Thoracic aorta (tissue), 2 donors: ENCODE measurements around the gene CHAF1B. TPM values are rescaled to one million over a fixed set of nuclear protein-coding genes. Genes with fewer than 3 reads are reported as not detected.
"Not testable (repeated sequence)": the region's sequence is repeated elsewhere in the genome, so short reads cannot be mapped to it uniquely, and the experiment has no call there.

ENCODE experiments used
- ATAC-seq: fragments of 150-250 bp; one replicate; pipeline ENCODE4 v1.8.0; 2017; ENCODE audit warnings: low read depth; ENCODE audit not compliant: insufficient number of reproducible peaks, low FRiP score
- DNase-seq: peaks from one replicate; pipeline ENCODE4 v3.0.0-alpha.2; 2020; ENCODE audit warnings: low spot score
- H3K27ac ChIP-seq, 2 donors: fragments of 200-600 bp; sonication (generic); 1 replicate in 1 of 2; 2 replicates in 1 of 2; pipeline ENCODE4 v1.5.1; 2016; ENCODE audit warnings: mild to moderate bottlenecking in 2 of 2, moderate library complexity in 2 of 2
- H3K27me3 ChIP-seq: fragments of 200-600 bp; sonication (generic); replicated peaks from 2 replicates; pipeline ENCODE4 v1.6.0; 2016; ENCODE audit warnings: mild to moderate bottlenecking; ENCODE audit not compliant: insufficient read depth
- H3K36me3 ChIP-seq: fragments of 200-600 bp; sonication (generic); one replicate; pipeline ENCODE4 v1.5.1; 2016
- H3K4me1 ChIP-seq, 2 donors: fragments of 200-600 bp; sonication (generic); 1 replicate in 1 of 2; 2 replicates in 1 of 2; pipeline versions ENCODE4 v1.5.1 to v1.6.0; 2016; ENCODE audit warnings: low read depth in 2 of 2, mild to moderate bottlenecking in 1 of 2; ENCODE audit not compliant: control insufficient read depth in 1 of 2
- H3K4me3 ChIP-seq: fragments of 200-600 bp; sonication (generic); 2 replicates; pipeline ENCODE4 v1.5.1; 2016; ENCODE audit warnings: mild to moderate bottlenecking
- H3K9me3 ChIP-seq: fragments of 200-600 bp; sonication (generic); 2 replicates; pipeline ENCODE4 v1.5.1; 2016
- CTCF ChIP-seq: fragments of 200-600 bp; sonication (generic); IDR thresholded peaks from one replicate; pipeline ENCODE4 v1.5.1; 2019; ENCODE audit warnings: antibody characterized with exemption
- total RNA-seq, 2 donors: library from RNA; depleted of rRNA; stranded (reverse); fragments of >200 nt; gene quantifications; one replicate each; pipeline versions ENCODE4 v1.1.0 to v1.2.3, GENCODE V29; 2016

Gene CHAF1B
- total RNA-seq, 2 donors from 2014 or later = 0.35 to 1.2 TPM

GRCh38 chr21:36396971-36397370 is 11.8 kb downstream of the CHAF1B start:
- Histone ChIP-seq H3K4me1 (no peaks in the 10 kb centered on the region), H3K27ac (no peak overlapping the region), H3K9me3 (no peaks in the 10 kb centered on the region), H3K4me3 (no peak overlapping the region), H3K27me3 (no peaks in the 10 kb centered on the region), H3K36me3 (no peaks in the 10 kb centered on the region)
- DNase-seq = no peak
- ATAC-seq = no peak
- TF ChIP-seq CTCF = no peak

GRCh38 chr21:36397606-36398005 is 12.4 kb downstream of the CHAF1B start:
- no peak for TF ChIP-seq CTCF
- no peaks in the 10 kb centered on the region for H3K36me3 ChIP-seq
- no peaks in the 10 kb centered on the region for H3K27me3 ChIP-seq
- no peaks in the 10 kb centered on the region for H3K4me1 ChIP-seq
- DNase-seq (no peak), ATAC-seq (no peak)
- H3K9me3 ChIP-seq = no peaks in the 10 kb centered on the region
- no peak overlapping the region for H3K4me3 ChIP-seq
- H3K27ac ChIP-seq = no peak overlapping the region

- H3K4me1 ChIP-seq, H3K27ac ChIP-seq, H3K9me3 ChIP-seq, H3K27me3 ChIP-seq, H3K4me3 ChIP-seq, H3K36me3 ChIP-seq, ATAC-seq, DNase-seq: not testable (repeated sequence)
These were observed 14.5 kb downstream of the CHAF1B start for GRCh38 chr21:36399736-36400135.

- Histone ChIP-seq H3K27ac (no peak overlapping the region), H3K4me1 (no peaks in the 10 kb centered on the region), H3K27me3 (no peaks in the 10 kb centered on the region), H3K9me3 (no peaks in the 10 kb centered on the region), H3K36me3 (no peaks in the 10 kb centered on the region), H3K4me3 (no peak overlapping the region)
- ATAC-seq = no peak
- no peak for TF ChIP-seq CTCF
- no peak for DNase-seq
These were observed 15.5 kb downstream of the CHAF1B start for GRCh38 chr21:36400719-36401118.

GRCh38 chr21:36402339-36402738 is 17.1 kb downstream of the CHAF1B start:
- Histone ChIP-seq H3K4me1 (no peaks in the 10 kb centered on the region), H3K36me3 (no peaks in the 10 kb centered on the region), H3K9me3 (no peaks in the 10 kb centered on the region), H3K4me3 (no peak overlapping the region), H3K27ac (no peak overlapping the region), H3K27me3 (no peaks in the 10 kb centered on the region)
- TF ChIP-seq CTCF = no peak
- DNase-seq (no peak), ATAC-seq (no peak)

- no peak for TF ChIP-seq CTCF
- Histone ChIP-seq H3K27me3 (no peaks in the 10 kb centered on the region), H3K9me3 (no peaks in the 10 kb centered on the region), H3K36me3 (no peaks in the 10 kb centered on the region), H3K27ac (no peak overlapping the region), H3K4me1 (no peaks in the 10 kb centered on the region), H3K4me3 (no peak overlapping the region)
- ATAC-seq = no peak
- no peak for DNase-seq
These were observed 18.5 kb downstream of the CHAF1B start for GRCh38 chr21:36403713-36404112.
